Natural killer cell treated with Interleukin-12 subunit alpha and Interleukin-12 subunit beta and Interleukin-15 and Interleukin-18, amount 100 ng/mL, for 72 hours (primary cell): Measurements from ENCODE around the gene GSTM2. TPM values are rescaled to one million over a fixed set of nuclear protein-coding genes. Genes with fewer than 3 reads are reported as not detected.

ENCODE experiments used
- ATAC-seq, 2 donors: fragments of 150-1000 bp; cut with Tn5 transposase in 1 of 2; sonication (Bioruptor Pico), chemical (Tn5 transposase) in 1 of 2; 2 replicates each; pipeline ENCODE4 v1.10.0; 2021
- DNase-seq: peaks from one replicate; pipeline ENCODE4 v3.0.0; 2022; ENCODE audit warnings: low spot score
- H3K27ac Mint-ChIP-seq, 2 donors: 1 replicate in 1 of 2; 2 replicates in 1 of 2; pipeline ENCODE4 v1.8.0; 2022; ENCODE audit warnings: mixed read lengths in 2 of 2, mild to moderate bottlenecking in 1 of 2, moderate library complexity in 1 of 2
- H3K27me3 Mint-ChIP-seq, 2 donors: 1 replicate in 1 of 2; 2 replicates in 1 of 2; pipeline ENCODE4 v1.8.0; 2022; ENCODE audit warnings: mixed read lengths in 2 of 2
- H3K36me3 Mint-ChIP-seq: one replicate; pipeline ENCODE4 v1.8.0; 2022; ENCODE audit warnings: mixed read lengths
- H3K4me1 Mint-ChIP-seq, 2 donors: 1 replicate in 1 of 2; 2 replicates in 1 of 2; pipeline ENCODE4 v1.8.0; 2022; ENCODE audit warnings: low read depth in 2 of 2, mixed read lengths in 2 of 2, mild to moderate bottlenecking in 1 of 2
- H3K4me3 Mint-ChIP-seq: one replicate; pipeline ENCODE4 v1.8.0; 2022; ENCODE audit warnings: mixed read lengths
- H3K9me3 Mint-ChIP-seq: 2 replicates; pipeline ENCODE4 v1.8.0; 2022; ENCODE audit warnings: mixed read lengths
- total RNA-seq, 2 donors: library from RNA; stranded (reverse); gene quantifications; one replicate each; pipeline ENCODE4 v1.2.3, GENCODE V29; 2022

Gene GSTM2
- total RNA-seq, 2 donors from 2014 or later = 3.6 to 10.8 TPM

DNA sequence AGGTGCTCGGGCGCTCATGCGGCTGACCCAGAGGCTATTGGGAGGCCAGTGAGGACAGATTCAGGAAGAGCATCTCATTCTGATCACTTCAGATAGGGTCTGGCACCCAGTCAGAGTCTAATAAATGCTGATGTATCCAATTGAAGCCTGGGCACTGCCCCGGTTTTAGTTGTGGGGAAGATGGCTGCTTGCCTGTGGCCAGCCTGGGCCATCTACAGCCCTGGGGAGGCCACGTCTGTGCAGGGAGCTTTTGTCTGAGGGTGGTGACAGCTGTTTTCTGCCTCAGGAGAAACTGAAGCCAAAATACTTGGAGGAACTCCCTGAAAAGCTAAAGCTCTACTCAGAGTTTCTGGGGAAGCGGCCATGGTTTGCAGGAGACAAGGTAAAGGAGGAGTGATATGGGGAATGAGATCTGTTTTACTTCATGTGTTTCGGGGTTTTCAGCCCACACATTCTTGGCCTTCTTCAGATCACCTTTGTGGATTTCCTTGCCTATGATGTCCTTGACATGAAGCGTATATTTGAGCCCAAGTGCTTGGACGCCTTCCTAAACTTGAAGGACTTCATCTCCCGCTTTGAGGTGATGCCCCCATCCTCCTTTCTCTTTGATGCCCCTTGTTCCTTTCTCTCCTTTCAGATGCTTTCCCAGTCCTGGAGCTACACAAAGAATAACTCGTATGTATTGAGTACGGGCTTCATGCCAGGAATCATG lies 47.0 kb downstream of the GSTM2 start:
- ATAC-seq = no peak

DNA sequence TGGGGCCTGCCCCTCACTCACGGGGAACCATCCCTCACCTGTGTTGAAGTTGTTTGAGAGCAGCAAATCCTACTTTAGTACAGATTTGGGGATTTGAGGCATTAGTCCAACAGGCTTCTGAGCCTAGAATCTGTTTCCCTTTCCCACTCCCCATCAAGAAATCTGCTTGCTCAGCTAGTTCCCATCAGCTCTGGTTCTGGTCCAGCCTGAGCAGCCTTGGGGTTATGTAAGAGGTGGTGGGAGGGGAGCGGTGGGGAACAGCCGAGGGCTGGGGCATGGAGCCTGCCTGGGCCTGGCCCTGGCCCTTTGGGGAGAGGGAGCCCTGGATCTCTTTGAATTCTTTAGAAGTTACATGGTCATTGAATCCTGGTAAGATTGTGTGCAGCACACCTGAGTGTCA lies 48.3 kb downstream of the GSTM2 start:
- Mint-ChIP-seq H3K36me3 (no peaks in the 10 kb centered on the region), H3K4me1 (no peaks in the 10 kb centered on the region)
- ATAC-seq = no peak

More for the DNA sequence above, 47.0 kb downstream of the GSTM2 start:
- H3K4me3 Mint-ChIP-seq = no peak overlapping the region
- DNase-seq = no peak
- no peak overlapping the region for H3K27ac Mint-ChIP-seq
- H3K4me1 Mint-ChIP-seq = no peaks in the 10 kb centered on the region
- peaks cover 8 to 9% of the 10 kb centered on the region in 2 donors for H3K27me3 Mint-ChIP-seq
- H3K36me3 Mint-ChIP-seq = no peaks in the 10 kb centered on the region
- no peaks in the 10 kb centered on the region for H3K9me3 Mint-ChIP-seq

DNA sequence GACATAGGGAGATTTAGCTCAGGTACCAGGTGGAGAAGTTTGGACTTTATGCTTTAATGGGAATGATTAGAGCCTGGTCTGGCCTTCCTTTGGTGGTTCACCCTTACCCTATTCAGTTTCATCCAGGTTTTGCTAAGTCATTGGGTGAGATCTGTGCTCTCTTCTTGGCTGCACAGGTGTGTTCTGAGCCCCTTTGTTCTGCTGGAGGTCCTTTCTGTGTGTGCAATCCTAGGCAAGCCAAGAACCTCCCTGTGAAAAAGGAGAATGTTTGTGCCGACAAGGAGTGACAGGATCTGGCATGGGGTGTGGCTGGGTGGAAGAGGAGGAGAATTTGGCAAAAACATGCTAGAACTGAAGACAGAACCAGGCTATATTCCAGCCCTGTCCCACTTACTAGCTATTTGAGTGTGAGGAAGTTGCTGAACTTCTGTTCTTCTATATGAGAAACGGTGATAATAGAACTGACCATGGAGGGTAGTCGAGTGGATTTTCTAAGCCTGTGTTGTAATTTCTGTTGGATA lies 48.8 kb downstream of the GSTM2 start:
- H3K27me3 Mint-ChIP-seq = peaks cover 8 to 16% of the 10 kb centered on the region in 2 donors
- H3K27ac Mint-ChIP-seq = no peak overlapping the region
- H3K4me3 Mint-ChIP-seq = no peak overlapping the region
- H3K4me1 Mint-ChIP-seq = no peaks in the 10 kb centered on the region
- DNase-seq (no peak), ATAC-seq (no peak)
- H3K36me3 Mint-ChIP-seq = no peaks in the 10 kb centered on the region
- no peaks in the 10 kb centered on the region for H3K9me3 Mint-ChIP-seq

More for the DNA sequence above, 48.3 kb downstream of the GSTM2 start:
- Mint-ChIP-seq H3K9me3 (no peaks in the 10 kb centered on the region), H3K27ac (no peak overlapping the region), H3K4me3 (no peak overlapping the region), H3K27me3 (peaks cover 8 to 15% of the 10 kb centered on the region in 2 donors)
- DNase-seq = no peak

DNA sequence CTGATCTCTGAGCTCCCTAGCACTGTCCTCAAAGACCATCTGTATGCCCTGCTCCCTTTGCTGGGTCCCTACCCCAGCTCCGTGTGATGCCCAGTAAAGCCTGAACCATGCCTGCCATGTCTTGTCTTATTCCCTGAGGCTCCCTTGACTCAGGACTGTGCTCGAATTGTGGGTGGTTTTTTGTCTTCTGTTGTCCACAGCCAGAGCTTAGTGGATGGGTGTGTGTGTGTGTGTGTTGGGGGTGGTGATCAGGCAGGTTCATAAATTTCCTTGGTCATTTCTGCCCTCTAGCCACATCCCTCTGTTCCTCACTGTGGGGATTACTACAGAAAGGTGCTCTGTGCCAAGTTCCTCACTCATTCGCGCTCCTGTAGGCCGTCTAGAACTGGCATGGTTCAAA lies 49.9 kb downstream of the GSTM2 start:
- Mint-ChIP-seq H3K9me3 (no peaks in the 10 kb centered on the region), H3K27me3 (peaks cover 8 to 14% of the 10 kb centered on the region in 2 donors), H3K27ac (no peak overlapping the region), H3K4me1 (no peaks in the 10 kb centered on the region), H3K36me3 (no peaks in the 10 kb centered on the region), H3K4me3 (no peak overlapping the region)
- ATAC-seq (no peak), DNase-seq (no peak)

DNA sequence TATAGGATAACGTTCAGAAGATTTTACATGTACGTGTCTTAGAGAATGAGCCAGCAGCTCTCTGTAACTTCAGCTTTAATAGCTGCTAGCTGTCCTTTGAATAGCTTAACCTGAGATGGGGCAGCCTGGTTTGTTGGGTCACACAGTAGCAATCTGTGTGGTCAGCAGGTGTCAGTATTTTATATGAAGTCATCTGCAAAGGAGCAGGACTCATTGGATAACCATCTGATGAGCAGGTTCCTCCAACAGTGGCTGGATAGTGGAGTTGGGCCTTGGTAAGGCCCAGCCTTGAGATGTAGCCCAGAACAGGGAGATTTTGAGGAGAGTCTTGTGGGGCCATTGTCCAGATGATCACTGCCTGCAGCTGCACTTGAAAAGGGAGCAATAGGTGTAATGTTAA lies 50.6 kb downstream of the GSTM2 start:
- Mint-ChIP-seq H3K4me3 (no peak overlapping the region), H3K4me1 (no peaks in the 10 kb centered on the region), H3K27me3 (peaks cover 8 to 14% of the 10 kb centered on the region in 2 donors), H3K36me3 (no peaks in the 10 kb centered on the region), H3K27ac (no peak overlapping the region), H3K9me3 (no peaks in the 10 kb centered on the region)
- ATAC-seq (no peak), DNase-seq (no peak)

DNA sequence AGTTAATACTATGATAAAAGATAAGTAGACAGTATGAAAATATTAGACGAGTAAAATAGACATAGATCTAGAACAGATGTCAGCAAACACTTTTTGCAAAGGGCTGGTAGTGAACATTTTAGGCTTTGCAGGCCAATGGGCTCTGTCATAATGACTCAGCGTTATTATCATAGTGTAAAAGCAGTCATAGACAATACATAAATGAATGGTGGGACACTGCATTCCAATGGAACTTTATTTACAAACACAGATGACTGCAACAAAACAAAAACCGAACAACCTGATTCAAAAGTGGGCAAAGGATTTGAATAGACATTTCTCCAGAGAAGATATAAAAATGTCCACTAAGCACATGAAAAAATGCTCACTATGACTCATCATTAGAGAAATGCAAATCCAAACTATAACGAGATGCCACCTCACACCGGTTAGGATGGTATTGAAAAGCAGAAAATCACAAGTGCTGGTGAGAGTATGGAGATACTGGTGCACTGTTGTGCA lies 51.5 kb downstream of the GSTM2 start:
- Mint-ChIP-seq H3K27me3 (peaks cover 2 to 14% of the 10 kb centered on the region in 2 donors), H3K4me1 (no peaks in the 10 kb centered on the region), H3K9me3 (no peaks in the 10 kb centered on the region), H3K4me3 (no peak overlapping the region), H3K27ac (no peak overlapping the region), H3K36me3 (no peaks in the 10 kb centered on the region)
- DNase-seq (no peak), ATAC-seq (peak in 1 of 2 donors; percentile 47)

DNA sequence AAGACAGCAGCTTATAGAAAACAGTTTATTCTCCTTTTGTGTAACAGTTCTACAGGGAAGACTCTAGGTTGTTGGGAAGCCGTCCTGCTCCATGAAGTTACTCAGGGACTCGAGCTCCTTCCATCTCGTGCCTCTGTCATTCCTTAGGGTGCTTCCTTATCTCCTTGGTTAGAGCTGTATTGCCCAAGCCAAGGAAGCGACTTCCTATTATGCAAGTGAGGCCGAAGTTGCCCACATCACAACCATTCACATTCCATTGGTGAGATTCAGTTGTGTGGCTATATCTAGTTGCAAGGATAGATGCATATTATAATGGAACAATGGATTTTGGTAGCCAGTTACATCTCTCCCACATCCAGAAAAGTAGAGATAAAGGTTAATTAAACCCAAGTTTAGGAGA lies 53.2 kb downstream of the GSTM2 start:
- Mint-ChIP-seq H3K27ac (no peak overlapping the region), H3K4me3 (no peak overlapping the region), H3K9me3 (no peaks in the 10 kb centered on the region)

DNA sequence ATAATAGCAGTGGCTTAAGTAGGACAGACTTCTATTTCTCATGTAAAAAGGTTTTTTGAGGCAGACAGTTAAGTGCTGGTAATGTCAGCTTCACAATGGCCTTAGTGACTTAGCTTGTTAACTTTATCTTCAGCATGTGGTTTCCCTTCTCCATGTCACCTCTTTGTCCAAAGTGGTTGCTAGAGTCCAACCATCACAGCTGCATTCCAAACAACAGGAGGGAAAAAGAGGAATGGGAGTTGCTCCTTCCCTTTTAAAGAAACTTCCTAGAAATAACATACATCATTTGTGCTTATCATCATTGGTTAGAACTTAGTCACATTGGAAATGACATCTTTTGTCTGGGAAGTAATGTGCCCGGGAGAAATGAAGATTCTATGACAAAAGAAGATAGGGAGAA lies 54.1 kb downstream of the GSTM2 start:
- Mint-ChIP-seq H3K4me3 (no peak overlapping the region), H3K4me1 (no peaks in the 10 kb centered on the region), H3K27me3 (peaks cover 0 to 18% of the 10 kb centered on the region in 2 donors), H3K36me3 (no peaks in the 10 kb centered on the region), H3K9me3 (no peaks in the 10 kb centered on the region), H3K27ac (no peak overlapping the region)
- DNase-seq (no peak), ATAC-seq (no peak)

More for the DNA sequence above, 53.2 kb downstream of the GSTM2 start:
- H3K27me3 Mint-ChIP-seq = peaks cover 0 to 15% of the 10 kb centered on the region in 2 donors
- ATAC-seq (no peak), DNase-seq (no peak)
- no peaks in the 10 kb centered on the region for H3K4me1 Mint-ChIP-seq
- no peaks in the 10 kb centered on the region for H3K36me3 Mint-ChIP-seq

DNA sequence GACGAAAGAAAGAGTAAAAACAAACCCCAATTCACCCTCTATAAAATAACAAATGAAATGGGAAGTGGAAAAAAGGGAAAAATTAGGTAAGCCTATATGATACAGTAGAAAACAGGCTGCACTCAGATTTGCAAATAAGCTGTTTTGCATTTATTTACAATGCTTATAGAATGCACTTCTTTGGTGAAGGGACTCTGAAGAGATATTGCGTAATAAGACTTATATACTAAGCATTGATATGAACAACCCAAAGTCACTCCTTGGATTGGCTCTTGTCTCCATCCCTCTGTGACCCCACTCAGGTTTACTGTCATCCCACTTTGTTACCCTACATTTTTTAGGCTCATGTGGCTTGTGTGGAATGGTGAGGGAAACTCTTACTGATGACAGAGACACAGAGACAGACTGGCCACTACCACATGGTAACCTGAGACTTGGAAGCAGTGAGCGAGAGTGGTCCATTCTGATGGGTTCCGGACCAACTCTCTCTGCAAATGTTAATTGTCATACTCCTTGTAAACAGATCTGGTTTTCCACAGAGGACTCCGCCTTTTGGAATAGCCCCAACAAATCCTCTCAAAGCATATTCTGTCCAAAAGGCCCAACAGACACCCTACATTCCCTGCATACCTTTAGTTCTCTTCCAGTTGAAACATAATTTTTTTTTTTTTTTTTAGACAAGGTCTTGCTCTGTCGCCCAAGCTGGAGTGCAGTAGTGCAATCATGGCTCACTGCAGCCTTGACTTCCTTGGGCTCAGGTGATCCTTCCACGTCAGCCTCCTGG lies 55.2 kb downstream of the GSTM2 start:
- no peaks in the 10 kb centered on the region for H3K9me3 Mint-ChIP-seq
- no peak overlapping the region for H3K4me3 Mint-ChIP-seq
- ATAC-seq (no peak), DNase-seq (no peak)
- no peak overlapping the region for H3K27ac Mint-ChIP-seq
- H3K4me1 Mint-ChIP-seq = no peaks in the 10 kb centered on the region
- H3K36me3 Mint-ChIP-seq = no peaks in the 10 kb centered on the region
- H3K27me3 Mint-ChIP-seq = peaks cover 0 to 20% of the 10 kb centered on the region in 2 donors

Other genes starting within 250 kb of the GSTM2 start
- gene PSMA5, start 241.6 kb upstream of the GSTM2 start, total RNA-seq = 100 to 1,000 TPM; 194 to 201 TPM
- not detected for gene SYPL2, start 201.5 kb upstream of the GSTM2 start, total RNA-seq
- 10 to 100 TPM in 1 of 2 donors, 1 to 10 TPM in 1; 8.4 to 19.9 TPM for gene ATXN7L2, start 184.2 kb upstream of the GSTM2 start, total RNA-seq
- gene CYB561D1, start 174.0 kb upstream of the GSTM2 start, total RNA-seq = 10 to 100 TPM; 13.1 to 18.7 TPM
- 1 to 10 TPM in 1 of 2 donors, under 1 TPM in 1; 0.90 to 1.0 TPM for gene AMIGO1, start 158.3 kb upstream of the GSTM2 start, total RNA-seq
- gene GPR61, start 128.2 kb upstream of the GSTM2 start, total RNA-seq = not detected
- gene GNAI3, start 119.4 kb upstream of the GSTM2 start, total RNA-seq = 1 to 10 TPM; 8.9 to 10.0 TPM
- under 1 TPM in 1 of 2 donors, not detected in 1; 0.64 TPM for gene GNAT2, start 48.4 kb upstream of the GSTM2 start, total RNA-seq
- 100 to 1,000 TPM in 1 of 2 donors, 10 to 100 TPM in 1; 79.0 to 144 TPM for gene AMPD2, start 48.2 kb upstream of the GSTM2 start, total RNA-seq
- gene GSTM4, start 12.0 kb upstream of the GSTM2 start, total RNA-seq = 10 to 100 TPM in 1 of 2 donors, 1 to 10 TPM in 1; 8.4 to 25.1 TPM
- gene GSTM1, start 19.8 kb downstream of the GSTM2 start, total RNA-seq = 10 to 100 TPM in 1 of 2 donors, not detected in 1; 43.1 TPM
- not detected for gene GSTM5, start 44.2 kb downstream of the GSTM2 start, total RNA-seq
- gene GSTM3, start 73.0 kb downstream of the GSTM2 start, total RNA-seq = 1 to 10 TPM; 2.3 to 4.0 TPM
- not detected for gene EPS8L3, start 95.9 kb downstream of the GSTM2 start, total RNA-seq
- gene CSF1, start 242.8 kb downstream of the GSTM2 start, total RNA-seq = 10 to 100 TPM in 1 of 2 donors, 1 to 10 TPM in 1; 5.6 to 24.1 TPM